NCI-H146 treated with DMSO at 0.1 percent for 48 hours (cell line): ENCODE measurements around the gene CLRN3.

Experiments used
- DNase-seq: peaks from one replicate; lab custom pipeline; 2025; ENCODE audit not compliant: unreplicated experiment; lab: John Stamatoyannopoulos, UW

CLRN3 gene, protein sequence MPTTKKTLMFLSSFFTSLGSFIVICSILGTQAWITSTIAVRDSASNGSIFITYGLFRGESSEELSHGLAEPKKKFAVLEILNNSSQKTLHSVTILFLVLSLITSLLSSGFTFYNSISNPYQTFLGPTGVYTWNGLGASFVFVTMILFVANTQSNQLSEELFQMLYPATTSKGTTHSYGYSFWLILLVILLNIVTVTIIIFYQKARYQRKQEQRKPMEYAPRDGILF

DNA sequence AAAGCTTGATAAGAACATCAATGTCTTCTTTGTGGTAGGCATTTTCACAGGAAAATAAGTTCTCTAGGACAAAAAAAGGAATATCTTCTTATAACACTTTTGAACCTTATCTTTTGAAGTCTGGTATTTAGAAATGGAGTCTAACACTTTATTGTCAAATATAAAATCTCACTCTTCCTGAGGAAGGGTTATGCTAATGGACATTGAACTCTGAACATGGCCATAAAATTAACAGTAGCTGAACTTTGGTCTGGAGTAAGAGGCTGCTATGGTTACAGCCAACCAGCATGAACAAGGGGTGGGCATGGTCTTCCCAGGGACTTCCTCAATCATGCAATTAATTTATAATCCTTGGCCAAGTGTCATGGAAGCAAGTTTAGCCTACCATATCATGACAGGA lies at the start of gene CLRN3:
TSS of gene CLRN3 (minus strand) at position 199 of the 400 bp plus-strand sequence. CDS start at position 42, 157 bp downstream.
- no peak for DNase-seq

DNA sequence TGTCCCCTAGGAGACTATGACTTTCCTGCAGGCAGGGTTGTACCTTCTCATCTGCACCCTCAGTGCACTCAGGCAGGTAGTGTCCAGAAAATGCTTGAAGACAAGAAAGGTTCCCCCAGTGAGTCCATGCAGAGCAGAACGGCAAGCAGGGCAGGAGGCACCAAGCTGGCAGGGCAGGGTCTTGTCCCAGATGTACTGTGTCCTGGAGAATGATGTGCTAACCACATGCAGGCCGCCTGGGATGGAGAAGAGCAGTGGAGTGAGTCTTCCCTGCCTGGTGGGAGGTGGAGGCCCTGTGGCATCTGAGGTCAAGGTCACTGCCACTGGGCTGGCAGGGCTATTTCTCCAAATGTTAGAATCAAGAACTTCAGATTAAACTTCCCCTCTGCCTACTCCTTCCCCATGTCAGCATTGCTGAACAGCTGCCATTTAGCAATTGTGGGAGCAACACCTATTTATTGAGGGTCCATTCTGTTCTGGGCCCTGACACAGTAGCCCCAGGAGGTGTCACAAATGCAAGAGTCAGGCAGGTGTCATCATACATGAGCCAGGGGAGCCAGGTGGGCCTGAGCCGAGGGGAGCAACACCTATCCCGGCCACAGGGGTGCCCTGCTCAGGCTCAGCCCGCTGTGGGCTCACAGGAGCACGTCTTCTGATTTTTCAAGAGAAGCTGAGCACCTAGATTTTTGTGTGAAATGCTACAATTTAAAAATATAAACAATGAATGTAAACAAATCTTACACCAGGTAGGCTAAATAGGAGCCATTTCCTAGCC lies 48.3 kb upstream of the CLRN3 start:
- no peak for DNase-seq

DNA sequence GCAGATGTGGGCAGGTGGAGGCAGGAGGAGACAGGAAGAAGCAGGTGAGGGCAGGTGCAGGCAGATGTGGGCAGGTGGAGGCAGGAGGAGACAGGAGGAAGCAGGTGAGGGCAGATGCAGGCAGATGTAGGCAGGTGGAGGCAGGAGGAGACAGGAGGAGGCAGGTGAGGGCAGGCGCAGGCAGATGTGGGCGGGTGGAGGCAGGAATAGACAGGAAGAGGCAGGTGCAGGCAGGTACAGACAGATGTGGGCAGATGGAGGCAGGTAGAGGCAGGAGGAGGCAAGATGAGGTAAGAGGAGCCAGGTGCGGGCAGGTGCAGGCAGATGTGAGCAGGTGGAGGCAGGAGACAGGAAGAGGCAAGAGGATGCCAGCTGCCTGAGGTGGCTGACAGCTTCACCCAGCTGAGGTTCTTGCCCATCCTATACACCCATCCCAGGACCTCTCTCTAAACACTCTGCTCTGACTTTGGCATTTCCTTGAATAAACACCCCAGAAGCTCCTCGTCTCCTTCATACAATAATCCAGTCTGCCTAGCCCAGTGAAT lies 47.1 kb upstream of the CLRN3 start:
- DNase-seq = no peak

DNA sequence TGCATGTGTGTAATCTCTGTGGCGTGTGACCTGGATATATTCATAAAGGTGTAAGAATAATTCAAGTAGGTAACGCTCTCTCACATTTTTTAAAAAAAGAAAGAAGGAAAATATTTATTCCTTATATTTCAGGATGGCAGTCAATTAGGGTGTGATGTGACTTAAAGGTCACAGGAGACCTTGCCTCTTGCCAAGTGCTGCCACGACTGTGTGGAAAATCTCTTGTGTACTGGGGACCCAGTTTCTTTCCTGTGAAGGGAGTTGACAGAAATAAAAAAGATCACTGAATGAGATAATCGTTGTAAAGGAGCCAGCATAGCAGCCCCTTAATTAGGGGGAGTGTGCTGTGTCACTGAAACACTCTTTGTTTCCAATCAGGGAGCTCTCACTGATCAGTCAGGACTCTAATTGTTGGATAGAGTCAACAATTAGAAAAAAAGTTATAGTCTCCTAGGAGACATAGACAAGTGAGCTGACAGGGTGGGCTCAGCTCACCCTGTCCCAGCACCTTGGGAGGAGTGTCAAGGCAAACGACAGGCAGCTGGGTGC lies 45.2 kb upstream of the CLRN3 start:
- no peak for DNase-seq

DNA sequence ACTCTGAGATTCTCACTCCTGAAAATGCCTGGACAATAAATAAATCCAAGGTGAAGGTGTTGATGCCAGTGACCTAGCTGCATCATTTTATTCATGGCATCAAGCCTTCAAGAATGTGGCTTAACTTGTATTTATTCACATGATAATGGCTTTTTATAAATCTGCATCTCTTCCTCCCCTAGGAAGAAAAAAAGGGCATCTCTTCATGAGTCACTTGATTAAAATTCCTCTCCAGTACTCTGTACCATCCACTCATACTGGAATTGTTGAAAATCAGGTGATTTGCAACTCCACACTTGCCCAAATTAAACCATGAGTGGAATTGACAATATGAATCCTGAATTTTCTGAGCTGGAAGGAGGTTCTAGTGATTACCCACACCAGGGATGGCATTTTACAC lies 44.3 kb upstream of the CLRN3 start:
- DNase-seq = no peak

DNA sequence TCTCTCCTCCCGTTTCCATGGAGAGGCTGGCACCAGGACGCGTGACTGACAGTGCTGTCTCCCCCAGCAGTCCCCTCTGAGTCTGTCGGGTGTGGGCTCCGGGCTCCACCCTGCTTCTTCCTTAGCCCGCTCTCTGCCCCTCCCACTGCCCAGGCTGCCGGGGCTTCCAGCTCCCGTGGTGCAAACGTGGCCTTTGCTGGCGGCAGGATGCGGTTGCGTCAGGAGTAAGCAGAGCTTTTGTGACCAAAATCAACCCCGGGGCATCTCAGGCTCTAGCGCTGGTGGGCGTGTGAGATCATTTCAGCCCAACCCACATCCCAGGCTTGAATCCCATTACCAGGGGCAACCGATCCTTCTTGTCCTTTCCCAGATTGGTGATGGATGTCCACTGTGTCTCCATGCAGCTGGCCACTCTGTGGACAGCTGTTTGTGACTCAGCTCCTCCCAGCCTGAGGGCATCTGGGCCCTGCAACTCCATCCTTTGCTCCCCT lies 42.4 kb upstream of the CLRN3 start:
- no peak for DNase-seq

DNA sequence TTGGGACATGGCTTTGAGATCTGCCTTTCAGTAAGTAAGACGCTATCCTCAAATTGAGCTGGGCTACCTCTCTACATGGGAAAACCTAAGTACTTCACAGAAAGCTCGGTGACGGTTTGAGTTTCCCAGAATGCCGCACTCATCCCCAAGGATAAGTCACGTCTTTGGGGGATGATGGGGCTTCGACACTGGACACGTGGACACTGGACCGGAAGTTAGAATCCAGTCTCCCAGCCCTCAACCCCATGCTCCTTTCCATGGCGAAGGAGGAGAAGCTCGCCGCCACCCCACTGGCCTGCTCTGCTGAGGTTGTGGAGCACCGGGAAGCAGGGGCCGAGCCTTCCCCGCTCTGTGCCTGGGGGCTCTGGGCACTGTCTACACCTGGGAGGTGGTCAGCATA lies 41.6 kb upstream of the CLRN3 start:
- no peak for DNase-seq

DNA sequence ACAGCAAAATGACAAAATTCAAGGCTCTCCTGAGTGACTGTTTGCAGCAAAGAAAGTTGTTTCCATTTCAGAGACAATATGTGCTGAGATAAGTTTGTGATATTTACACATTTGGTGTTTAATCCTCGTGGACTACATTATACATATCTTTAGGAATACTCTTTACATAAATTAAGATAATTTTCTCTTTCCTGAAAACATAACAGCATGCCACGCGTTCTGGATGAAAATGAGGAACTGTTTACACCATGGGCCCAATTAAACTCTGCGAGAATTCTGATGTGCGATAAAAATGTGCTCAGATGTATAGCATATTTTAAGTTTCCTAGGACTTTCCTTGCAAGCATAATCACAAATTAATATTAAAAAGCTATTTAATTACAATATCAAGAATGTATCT lies 40.5 kb upstream of the CLRN3 start:
- no peak for DNase-seq

DNA sequence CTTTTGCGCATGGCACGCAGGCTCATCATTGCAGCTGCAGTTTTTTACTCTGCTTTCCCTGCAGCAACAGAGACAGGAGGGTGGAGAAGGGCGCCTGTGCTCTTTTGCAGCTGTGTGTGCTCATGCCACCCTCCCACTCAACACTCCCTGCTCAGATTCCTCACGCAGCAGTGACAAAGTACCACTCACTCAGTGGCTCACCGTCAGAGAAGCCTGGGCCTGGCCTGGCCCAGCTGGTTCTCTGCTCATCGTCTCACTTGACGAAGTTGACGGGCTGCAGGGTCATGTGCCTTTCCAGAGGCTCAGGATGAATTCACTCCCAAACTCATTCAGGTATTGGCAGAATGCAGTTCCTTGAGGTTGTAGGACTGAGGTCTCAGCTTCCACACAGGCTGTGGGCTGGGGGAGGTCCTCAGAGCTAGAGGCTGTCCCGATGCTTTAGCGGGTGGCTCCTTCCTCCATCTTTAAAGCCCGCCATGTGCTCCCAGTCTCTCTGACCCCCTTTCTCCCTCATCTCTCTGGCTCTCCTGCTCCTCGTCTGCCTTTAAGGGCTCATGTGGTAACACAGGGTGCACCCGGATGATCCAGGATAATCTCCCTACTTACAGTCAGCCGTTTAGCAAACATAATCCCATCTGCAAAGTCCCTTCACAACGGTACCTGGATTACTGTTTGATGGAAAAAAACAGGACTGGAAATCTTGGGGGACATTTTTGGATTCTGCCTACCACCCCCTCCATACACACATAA lies 40.0 kb upstream of the CLRN3 start:
- DNase-seq = no peak

DNA sequence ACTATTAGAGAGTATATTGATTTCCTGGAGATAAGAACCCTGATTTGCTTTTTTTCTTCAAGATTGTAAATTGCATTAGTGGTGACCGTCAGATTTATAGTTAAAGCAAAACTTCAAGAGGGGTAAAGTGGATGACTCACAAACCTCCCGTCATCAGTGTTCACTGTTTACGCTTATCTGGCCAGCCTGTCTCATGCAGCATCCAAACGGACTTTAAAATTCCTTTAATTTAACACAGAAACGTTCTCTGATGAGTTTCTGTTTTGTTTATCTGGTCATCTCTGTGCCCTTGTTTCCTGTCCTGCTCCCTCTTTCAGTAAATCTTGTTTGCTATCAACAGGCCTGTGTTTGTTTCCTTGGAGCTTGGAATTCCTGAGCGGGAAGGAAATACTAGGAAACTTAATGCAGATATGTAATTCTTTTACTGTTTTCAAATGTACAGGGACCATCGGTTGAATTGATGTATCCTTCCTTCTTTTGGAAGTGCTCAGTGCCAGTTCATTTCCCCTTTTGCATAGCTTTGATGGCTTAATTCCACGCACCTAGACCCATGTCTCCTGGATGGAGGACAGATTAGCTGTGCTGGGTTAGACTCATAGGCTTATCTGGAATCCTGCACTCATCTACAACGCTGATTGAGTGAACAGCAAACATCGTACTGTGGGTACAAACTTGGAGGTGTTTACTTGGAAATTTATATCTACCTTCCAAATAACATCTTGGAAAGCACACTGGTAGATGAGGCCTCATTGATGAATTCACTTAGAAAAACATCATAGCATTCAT lies 35.5 kb upstream of the CLRN3 start:
- DNase-seq = no peak

DNA sequence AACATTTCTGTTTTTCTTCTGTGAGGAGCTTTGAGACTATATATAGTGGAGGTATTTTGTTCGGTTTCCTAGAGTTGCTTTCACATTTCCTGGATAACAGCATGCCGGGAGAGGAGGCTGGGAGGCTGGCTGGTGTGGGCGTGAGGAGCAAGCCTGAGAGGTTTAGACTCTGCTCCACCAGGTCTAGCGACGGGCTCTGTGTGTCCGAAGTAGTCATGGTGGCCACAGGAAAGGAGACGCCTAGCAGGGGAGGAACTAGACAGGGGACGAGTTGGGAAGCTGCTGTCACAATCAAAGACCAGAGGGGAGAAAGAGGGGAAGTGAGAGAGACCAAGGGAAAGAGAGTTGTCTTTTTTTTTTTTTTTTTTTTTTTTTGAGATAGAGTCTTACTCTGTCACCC lies 33.7 kb upstream of the CLRN3 start:
- DNase-seq = no peak

DNA sequence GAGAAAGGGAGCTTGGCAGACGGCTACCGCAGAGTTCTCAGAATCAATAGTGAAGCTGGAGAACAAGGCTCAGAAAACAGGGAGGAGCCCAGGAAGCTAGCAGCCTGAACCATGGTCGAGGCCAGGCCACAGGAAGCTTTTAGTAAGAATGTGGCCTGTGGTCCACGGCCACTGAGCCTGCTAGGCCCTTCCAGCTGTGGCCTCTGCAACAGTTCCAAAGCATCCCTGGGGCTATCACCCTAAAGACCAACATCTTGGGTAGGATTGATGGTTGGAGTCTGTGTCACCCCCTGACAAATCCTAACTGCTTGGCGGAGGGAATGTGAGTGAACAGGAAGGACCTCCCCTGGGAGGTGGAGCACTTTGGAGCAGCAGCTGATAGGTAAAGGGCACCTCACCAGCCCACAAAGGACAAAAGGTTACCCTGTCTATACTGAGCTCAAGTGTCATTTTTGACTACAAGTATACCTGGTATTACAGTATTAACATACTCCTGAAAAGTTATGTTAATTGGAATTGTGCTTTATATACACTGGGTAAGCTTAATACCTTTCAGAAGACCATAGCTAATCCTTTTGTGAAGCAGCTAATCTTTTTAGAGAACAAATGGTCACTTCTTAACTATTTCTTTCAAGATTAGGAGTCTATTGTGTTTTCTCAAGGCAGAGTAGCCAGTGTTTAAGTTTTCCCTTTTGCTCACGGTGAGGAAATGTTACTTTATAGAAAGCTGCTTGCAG lies 32.9 kb upstream of the CLRN3 start:
- no peak for DNase-seq

DNA sequence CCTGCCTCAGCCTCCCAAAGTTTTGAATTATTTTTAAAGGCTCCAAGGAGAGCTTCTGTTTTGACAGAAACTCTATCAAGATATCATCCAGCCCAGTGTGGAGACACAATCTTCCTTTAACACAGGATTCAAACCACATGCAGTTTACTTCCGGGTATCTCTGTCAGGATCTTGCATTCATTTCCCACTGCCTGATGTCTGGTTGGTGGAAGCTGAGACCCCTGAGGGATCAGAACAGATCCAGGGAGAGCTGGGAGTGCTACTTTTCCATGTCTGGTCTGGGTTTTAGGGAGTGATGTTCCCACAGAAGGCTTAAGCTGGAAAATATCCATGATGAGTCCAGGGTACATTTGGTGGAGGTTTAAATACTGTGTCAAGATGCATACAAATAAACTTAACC lies 30.9 kb upstream of the CLRN3 start:
- no peak for DNase-seq

DNA sequence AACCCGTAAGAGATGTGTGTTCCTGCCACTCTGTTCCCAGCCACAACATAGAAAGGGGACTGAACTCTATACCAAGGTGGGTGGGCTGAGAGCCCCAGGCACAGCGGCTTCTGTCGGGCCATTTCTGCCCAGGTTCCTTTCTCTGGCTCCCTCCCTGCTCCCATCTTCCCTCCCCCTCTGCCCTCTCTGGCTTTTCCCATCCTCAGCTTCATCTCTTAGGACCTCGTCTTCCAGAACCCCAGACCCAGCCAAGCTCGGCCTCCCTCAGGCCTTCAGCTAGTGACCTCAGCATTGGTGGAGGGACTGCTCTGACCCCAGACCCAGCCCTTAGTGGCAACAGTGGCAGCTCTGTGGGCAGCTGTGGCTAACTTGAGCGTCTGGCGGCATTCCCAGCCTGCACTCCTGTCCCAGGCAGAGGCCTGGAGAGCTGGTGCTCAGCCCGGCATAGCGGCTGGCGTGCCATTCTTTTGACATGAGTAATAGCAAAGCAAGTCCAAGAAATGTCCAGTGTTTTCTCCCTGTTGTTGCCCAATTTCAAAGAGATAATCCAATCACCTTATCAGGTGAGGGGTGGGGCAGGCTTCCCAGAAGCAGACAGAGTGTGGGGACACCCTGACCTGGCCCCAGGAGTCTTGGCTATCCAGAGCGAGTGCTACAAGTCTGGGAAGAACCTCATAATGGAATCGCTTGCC lies 30.1 kb upstream of the CLRN3 start:
- no peak for DNase-seq

DNA sequence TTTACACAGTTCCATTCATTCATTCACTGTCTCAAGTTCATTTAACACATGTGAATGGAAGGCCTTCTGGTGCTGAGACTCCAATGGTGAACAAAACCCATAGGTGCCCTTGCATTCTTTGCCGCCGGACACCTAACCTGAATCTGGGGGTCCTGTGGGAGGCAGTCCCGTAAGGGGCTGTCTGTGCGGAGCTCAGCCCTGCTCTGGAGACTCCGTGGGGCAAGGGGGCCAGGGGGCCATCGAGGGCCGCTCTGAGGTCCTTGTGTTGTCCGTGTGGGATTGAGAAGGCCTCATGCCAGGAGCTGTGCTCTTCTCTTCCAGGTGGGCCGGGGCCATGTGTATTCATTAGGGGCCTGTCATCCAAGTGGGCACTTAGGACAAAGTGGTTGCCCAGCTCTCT lies 29.5 kb upstream of the CLRN3 start:
- no peak for DNase-seq

DNA sequence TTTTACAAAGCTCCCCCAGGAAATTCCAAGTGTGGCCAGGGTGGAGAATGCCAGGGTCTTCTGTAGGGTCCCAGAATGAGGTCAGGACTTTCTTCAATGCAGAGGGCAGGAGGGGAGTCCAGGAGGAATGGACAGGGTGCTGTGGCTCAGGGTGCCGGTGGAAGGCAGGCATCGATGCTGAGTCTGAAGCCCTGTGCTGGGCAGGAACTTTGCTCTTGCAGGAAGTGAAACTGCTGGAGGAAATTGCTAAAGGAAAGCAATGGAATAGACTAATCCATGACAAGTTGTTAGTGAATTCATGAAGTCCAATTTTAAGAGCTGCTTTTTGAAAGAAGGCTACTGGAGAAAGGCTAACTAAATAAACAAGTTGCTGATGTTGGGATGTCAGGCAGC lies 29.0 kb upstream of the CLRN3 start:
- no peak for DNase-seq

DNA sequence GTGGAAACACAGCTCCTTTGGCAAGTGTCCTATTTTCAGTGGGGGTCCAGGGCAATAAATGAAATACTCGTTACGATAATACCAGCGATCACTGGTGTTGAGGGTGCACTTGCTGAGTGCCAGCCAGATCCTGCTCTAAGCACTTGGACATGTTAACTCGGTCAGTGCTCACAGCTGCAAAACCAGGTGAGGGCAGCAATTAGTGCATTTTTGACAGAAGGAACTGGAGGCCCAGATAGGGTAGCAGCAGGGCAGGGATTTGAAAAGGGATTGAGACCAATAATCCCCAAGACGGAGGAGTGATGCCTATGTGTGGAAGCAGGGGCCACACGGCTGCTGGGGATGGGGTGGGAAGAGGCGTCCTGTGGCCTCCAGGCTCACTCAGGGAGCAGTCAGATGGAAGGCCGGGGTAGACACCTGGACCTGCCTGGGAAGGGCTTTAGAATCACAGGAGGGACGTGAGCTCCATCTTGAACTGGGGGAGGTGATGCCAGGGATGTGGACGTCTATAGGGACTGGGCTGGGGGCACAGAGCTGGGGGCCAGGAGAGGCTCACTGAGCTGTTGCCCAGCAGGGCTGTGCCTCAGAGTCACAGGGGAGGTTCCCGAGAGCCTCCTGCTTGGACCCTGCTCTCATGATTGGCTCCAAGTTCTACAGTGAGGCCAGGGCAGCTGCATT lies 28.5 kb upstream of the CLRN3 start:
- DNase-seq = no peak

DNA sequence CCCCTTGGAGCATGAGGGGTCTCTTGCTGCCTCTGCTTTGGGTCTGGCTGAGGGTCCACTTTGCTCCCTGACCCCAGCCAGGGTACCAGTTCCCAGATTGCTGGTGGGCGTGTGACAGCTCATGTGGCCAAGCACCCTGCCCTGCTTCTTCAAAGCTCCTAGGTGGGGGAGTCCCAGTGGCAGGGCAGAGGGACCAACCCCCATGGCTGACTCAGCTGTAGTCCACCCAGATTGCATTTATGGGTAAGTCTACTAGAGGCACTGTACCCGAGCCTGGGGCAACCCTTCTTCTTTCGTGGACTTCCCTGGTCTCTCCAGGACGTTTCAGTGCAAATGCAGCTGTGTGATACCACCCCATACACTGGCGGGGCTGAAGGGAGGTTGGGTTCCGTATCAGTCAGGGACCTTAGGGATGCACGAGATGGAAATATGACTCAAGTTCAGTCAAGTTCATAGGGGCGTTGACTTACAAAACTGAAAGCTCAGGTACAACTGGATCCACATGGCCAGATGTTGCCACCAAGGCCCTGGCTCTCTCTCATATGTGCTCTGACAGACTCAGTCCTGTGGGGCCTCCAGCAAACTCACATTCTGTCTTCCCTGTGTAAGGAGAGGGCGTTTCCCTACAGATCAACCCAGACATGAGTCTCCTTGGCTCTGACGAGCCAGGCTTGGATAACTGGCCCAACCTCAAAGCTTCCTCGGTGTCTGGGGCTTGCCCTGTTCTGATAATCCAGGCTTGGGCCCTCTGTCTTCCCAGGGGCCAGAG lies 27.7 kb upstream of the CLRN3 start:
- DNase-seq = no peak
